Type B pancreatic cell (in vitro differentiated cells): Measurements from ENCODE around the gene CLIC4. TPM values are rescaled to one million over a fixed set of nuclear protein-coding genes. Genes with fewer than 3 reads are reported as not detected.
A peak's percentile ranks its signal among the peaks of the same experiment; 100 is the strongest.
"Not testable (repeated sequence)": the region's sequence is repeated elsewhere in the genome, so short reads cannot be mapped to it uniquely, and the experiment has no call there.

Experiments
- DNase-seq: peaks from one replicate; pipeline ENCODE4 v3.0.0; 2021; ENCODE audit warnings: mixed read lengths; ENCODE audit not compliant: unreplicated experiment; ENCODE audit errors: extremely low spot score
- H3K27ac Mint-ChIP-seq: 2 replicates; pipeline ENCODE4 v1.8.0; 2021; ENCODE audit warnings: mild to moderate bottlenecking, mixed read lengths
- H3K27me3 Mint-ChIP-seq: 2 replicates; pipeline ENCODE4 v1.8.0; 2021; ENCODE audit warnings: mixed read lengths
- H3K36me3 Mint-ChIP-seq: 2 replicates; pipeline ENCODE4 v1.8.0; 2021; ENCODE audit warnings: mixed read lengths
- H3K4me1 Mint-ChIP-seq: one replicate; pipeline ENCODE4 v1.8.0; 2021; ENCODE audit warnings: mixed read lengths; ENCODE audit not compliant: unreplicated experiment
- H3K4me3 Mint-ChIP-seq: 2 replicates; pipeline ENCODE4 v1.8.0; 2021; ENCODE audit warnings: mild to moderate bottlenecking, mixed read lengths
- H3K9me3 Mint-ChIP-seq: 2 replicates; pipeline ENCODE4 v1.8.0; 2021; ENCODE audit warnings: mixed read lengths
- CTCF ChIP-seq: fragments of 200-600 bp; sonication (generic); conservative IDR thresholded peaks from 2 replicates; pipeline ENCODE4 v1.5.0; 2021; ENCODE audit warnings: antibody characterized with exemption, mild to moderate bottlenecking
- total RNA-seq: library from RNA; stranded (reverse); gene quantifications from 2 replicates; pipeline ENCODE4 v1.2.1, GENCODE V29; 2021; ENCODE audit warnings: low replicate concordance

CLIC4 gene
- total RNA-seq, 1 donor from 2014 or later: 109 TPM

- no peak for DNase-seq
- Mint-ChIP-seq H3K4me1 (peaks cover 4% of the 10 kb centered on the region), H3K36me3 (peaks cover 11% of the 10 kb centered on the region), H3K27me3 (no peaks in the 10 kb centered on the region), H3K9me3 (no peaks in the 10 kb centered on the region), H3K4me3 (no peak overlapping the region), H3K27ac (no peak overlapping the region)
- TF ChIP-seq CTCF: no peak
Observed at GRCh38 chr1:24805534-24806301, 60.5 kb downstream of the CLIC4 start.

- Mint-ChIP-seq H3K27me3 (no peaks in the 10 kb centered on the region), H3K4me3 (no peak overlapping the region), H3K9me3 (no peaks in the 10 kb centered on the region), H3K4me1 (no peaks in the 10 kb centered on the region), H3K27ac (no peak overlapping the region), H3K36me3 (peaks cover 6% of the 10 kb centered on the region)
- TF ChIP-seq CTCF: no peak
- no peak for DNase-seq
Observed at GRCh38 chr1:24806588-24806987, 61.3 kb downstream of the CLIC4 start.

DNA sequence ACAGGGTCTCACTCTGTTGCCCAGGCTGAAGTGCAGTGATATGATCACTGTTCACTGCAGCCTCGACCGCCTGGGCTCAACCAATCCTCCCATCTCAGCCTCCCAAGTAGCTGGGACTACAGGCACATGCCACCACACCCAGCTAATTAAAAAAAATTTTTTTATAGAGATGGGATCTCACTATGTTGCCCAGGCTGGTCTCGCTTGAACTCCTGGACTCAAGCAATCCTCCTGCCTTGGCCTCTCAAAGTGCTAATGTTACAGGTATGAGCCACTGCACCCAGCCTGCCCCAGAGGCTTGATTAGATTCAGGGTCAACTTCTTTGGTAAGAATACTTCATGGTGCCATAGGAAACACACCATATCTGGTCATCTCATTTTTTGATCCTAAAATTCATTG lies 66.2 kb downstream of the CLIC4 start:
- Mint-ChIP-seq H3K36me3 (peaks cover 33% of the 10 kb centered on the region), H3K4me1 (peaks cover 14% of the 10 kb centered on the region)
- not testable (repeated sequence) for H3K27me3 Mint-ChIP-seq, H3K27ac Mint-ChIP-seq, H3K9me3 Mint-ChIP-seq, H3K4me3 Mint-ChIP-seq, DNase-seq

- peaks cover 17% of the 10 kb centered on the region for H3K4me1 Mint-ChIP-seq
- not testable (repeated sequence) for DNase-seq, H3K27ac Mint-ChIP-seq
Observed at GRCh38 chr1:24820221-24820620, 75.0 kb downstream of the CLIC4 start.

GRCh38 chr1:24822887-24823286 lies 77.6 kb downstream of the CLIC4 start:
- Mint-ChIP-seq H3K27ac (peak overlapping the region; percentile 0), H3K4me1 (peaks cover 42% of the 10 kb centered on the region)

More at GRCh38 chr1:24820221-24820620, 75.0 kb downstream of the CLIC4 start:
- not testable (repeated sequence) for H3K9me3 Mint-ChIP-seq, H3K4me3 Mint-ChIP-seq, H3K27me3 Mint-ChIP-seq
- peaks cover 25% of the 10 kb centered on the region for H3K36me3 Mint-ChIP-seq

DNA sequence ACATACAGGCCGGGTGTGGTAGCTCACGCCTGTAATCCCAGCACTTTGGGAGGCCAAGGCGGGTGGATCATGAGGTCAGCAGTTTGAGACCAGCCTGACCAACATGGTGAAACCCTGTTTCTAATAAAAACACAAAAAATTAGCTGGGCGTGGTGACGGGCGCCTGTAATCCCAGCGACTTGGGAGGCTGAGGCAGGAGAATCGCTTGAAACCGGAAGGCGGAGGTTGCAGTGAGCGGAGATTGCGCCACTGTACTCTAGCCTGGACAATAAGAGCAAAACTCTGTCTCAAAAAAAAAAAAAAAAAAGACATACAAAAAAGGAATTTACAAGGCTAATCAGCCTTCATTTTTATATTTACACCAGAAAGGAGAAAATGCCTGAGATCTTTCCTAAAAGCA lies 78.2 kb downstream of the CLIC4 start:
- not testable (repeated sequence) for H3K4me3 Mint-ChIP-seq, H3K27ac Mint-ChIP-seq, H3K9me3 Mint-ChIP-seq, H3K27me3 Mint-ChIP-seq, DNase-seq
- Mint-ChIP-seq H3K36me3 (peaks cover 10% of the 10 kb centered on the region), H3K4me1 (peaks cover 48% of the 10 kb centered on the region)

More at GRCh38 chr1:24822887-24823286, 77.6 kb downstream of the CLIC4 start:
- H3K4me3 Mint-ChIP-seq: no peak overlapping the region
- no peaks in the 10 kb centered on the region for H3K27me3 Mint-ChIP-seq
- H3K9me3 Mint-ChIP-seq: no peaks in the 10 kb centered on the region
- peaks cover 10% of the 10 kb centered on the region for H3K36me3 Mint-ChIP-seq
- DNase-seq: no peak
- TF ChIP-seq CTCF: no peak

GRCh38 chr1:24825174-24825573 lies 79.9 kb downstream of the CLIC4 start:
- Mint-ChIP-seq H3K9me3 (no peaks in the 10 kb centered on the region), H3K27me3 (no peaks in the 10 kb centered on the region), H3K4me1 (peaks cover 62% of the 10 kb centered on the region), H3K36me3 (peaks cover 10% of the 10 kb centered on the region), H3K27ac (no peak overlapping the region), H3K4me3 (no peak overlapping the region)
- no peak for DNase-seq
- TF ChIP-seq CTCF: no peak
